Measurements from ENCODE around the gene FAM13C.

Gene FAM13C

DNA sequence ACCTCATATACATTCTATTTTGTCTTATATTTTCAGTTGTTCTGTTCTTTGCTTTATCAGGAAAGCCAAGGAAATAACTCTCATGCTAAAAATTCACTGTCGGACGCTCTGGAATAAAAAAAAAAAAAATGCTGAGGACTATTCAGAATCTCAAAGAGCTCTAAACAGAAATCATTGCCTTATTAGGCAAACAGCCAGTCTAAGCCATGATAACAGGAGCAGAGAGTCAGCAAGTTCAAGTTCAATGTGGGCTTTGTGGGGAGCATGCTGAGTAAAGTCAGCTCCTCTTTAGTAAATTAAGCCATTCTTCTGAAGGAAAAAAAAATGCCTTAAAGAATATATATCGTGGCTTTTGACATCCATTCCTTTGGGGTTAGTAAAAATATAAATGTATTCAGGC is 13.6 kb upstream of the FAM13C start:
- TF ChIP-seq POLR2A (IDR thresholded peaks at IDR 0.05; ENCODE audit: extremely low read depth, insufficient read length): no peak
- TF ChIP-seq, protein P1, sequence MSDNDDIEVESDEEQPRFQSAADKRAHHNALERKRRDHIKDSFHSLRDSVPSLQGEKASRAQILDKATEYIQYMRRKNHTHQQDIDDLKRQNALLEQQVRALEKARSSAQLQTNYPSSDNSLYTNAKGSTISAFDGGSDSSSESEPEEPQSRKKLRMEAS (IDR thresholded peaks at IDR 0.05; ENCODE audit: low read depth, low read length): no peak
- TF ChIP-seq MYC (IDR thresholded peaks at IDR 0.05; ENCODE audit: low read depth, low read length): no peak
- TF ChIP-seq, protein P2, sequence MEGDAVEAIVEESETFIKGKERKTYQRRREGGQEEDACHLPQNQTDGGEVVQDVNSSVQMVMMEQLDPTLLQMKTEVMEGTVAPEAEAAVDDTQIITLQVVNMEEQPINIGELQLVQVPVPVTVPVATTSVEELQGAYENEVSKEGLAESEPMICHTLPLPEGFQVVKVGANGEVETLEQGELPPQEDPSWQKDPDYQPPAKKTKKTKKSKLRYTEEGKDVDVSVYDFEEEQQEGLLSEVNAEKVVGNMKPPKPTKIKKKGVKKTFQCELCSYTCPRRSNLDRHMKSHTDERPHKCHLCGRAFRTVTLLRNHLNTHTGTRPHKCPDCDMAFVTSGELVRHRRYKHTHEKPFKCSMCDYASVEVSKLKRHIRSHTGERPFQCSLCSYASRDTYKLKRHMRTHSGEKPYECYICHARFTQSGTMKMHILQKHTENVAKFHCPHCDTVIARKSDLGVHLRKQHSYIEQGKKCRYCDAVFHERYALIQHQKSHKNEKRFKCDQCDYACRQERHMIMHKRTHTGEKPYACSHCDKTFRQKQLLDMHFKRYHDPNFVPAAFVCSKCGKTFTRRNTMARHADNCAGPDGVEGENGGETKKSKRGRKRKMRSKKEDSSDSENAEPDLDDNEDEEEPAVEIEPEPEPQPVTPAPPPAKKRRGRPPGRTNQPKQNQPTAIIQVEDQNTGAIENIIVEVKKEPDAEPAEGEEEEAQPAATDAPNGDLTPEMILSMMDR (IDR thresholded peaks at IDR 0.05; ENCODE audit: low read depth, low read length): no peak
- DNase-seq (ENCODE audit: low read depth): no peak
- H3K4me3 ChIP-seq (ENCODE audit: low read depth, low read length): no peak overlapping the region

DNA sequence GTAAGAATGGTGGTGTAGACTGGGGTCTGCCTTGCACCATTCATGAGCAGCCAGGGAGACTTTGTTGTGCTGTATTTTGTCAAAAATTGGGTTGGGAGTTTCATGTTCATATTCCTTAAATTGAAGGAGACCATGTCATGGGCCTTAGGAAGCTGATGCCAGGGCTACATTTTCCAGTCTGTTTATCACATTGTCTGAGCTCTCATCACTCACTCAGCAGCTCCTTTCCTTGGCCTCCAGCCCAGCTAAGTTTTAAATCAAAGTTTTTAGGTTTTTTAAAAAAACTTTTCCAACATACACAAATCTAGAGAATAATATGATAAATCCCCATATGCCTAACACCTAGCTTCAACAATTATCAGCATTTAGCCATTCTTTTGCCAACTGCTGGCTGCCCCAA is 12.6 kb upstream of the FAM13C start:
- no peak overlapping the region for H3K4me3 ChIP-seq (ENCODE audit: low read depth, low read length)
- TF ChIP-seq, protein P2 (IDR thresholded peaks at IDR 0.05; ENCODE audit: low read depth, low read length): no peak
- TF ChIP-seq, protein P1 (IDR thresholded peaks at IDR 0.05; ENCODE audit: low read depth, low read length): no peak
- TF ChIP-seq POLR2A (IDR thresholded peaks at IDR 0.05; ENCODE audit: extremely low read depth, insufficient read length) (no peak), MYC (IDR thresholded peaks at IDR 0.05; ENCODE audit: low read depth, low read length) (no peak)
- no peak for DNase-seq (ENCODE audit: low read depth)

DNA sequence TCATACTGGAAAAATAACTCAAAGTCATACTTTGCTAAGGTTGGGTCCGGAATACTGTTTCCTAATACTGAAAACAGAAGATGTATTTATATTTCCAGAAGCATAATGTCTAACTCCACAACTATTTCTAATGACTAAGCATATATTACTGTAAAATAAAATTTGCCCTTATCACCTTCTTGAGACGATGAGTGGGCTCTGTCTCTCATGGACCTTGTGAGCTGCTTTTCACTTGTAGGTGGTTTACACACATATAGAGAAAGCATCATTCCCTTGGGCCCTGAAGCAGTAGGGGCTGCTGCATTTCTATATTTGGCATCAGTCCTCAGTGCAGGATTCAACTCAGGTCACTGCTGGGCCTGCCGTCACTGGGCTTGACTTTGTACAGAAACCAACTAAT is 10.7 kb upstream of the FAM13C start:
- no peak overlapping the region for H3K4me3 ChIP-seq (ENCODE audit: low read depth, low read length)
- TF ChIP-seq POLR2A (IDR thresholded peaks at IDR 0.05; ENCODE audit: extremely low read depth, insufficient read length) (no peak), MYC (IDR thresholded peaks at IDR 0.05; ENCODE audit: low read depth, low read length) (no peak)
- TF ChIP-seq, protein P2 (IDR thresholded peaks at IDR 0.05; ENCODE audit: low read depth, low read length): no peak
- TF ChIP-seq, protein P1 (IDR thresholded peaks at IDR 0.05; ENCODE audit: low read depth, low read length): no peak
- DNase-seq (ENCODE audit: low read depth): no peak

DNA sequence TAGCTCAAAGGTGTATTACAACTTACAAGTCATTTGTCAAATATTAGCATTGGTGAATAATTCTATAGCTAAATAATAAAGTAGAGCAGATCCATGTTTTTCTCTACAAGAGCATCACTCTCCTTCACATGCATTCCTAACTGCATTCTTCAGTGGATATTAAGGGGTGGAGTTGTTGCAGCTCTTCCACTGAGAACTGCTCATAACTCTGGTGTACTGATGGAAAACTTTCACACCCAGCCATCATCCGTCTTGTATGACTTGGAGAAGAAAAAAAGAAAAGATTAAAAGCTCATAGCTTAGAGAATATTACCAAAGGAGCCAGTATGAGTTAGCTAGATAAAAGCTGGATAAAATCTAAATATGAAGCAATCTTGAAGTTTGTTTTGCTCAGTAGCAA is 10.2 kb upstream of the FAM13C start:
- H3K4me3 ChIP-seq (ENCODE audit: low read depth, low read length): no peak overlapping the region
- no peak for TF ChIP-seq MYC (IDR thresholded peaks at IDR 0.05; ENCODE audit: low read depth, low read length)
- TF ChIP-seq POLR2A (IDR thresholded peaks at IDR 0.05; ENCODE audit: extremely low read depth, insufficient read length): no peak
- TF ChIP-seq, protein P1 (IDR thresholded peaks at IDR 0.05; ENCODE audit: low read depth, low read length): no peak
- TF ChIP-seq, protein P2 (IDR thresholded peaks at IDR 0.05; ENCODE audit: low read depth, low read length): no peak
- DNase-seq (ENCODE audit: low read depth): no peak

DNA sequence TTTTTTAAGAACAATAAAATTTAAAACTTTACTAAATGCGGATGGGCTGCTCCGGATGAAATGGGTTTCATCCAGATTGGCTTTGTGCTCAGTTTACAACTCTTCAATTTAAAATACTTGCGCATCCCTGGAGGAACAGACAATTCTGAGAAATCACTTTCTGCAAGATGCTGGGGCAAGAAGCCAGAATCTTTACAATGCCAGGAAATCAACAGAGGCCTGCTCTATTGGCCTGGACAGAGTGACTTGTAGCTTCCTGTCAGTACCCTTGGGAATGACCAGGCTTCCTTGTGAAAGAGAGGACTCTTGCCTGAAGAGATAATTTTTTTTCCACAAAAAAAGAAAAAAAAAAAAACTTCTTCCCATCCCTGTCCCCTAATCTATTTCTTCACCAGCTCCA is 3.9 kb upstream of the FAM13C start:
- no peak overlapping the region for H3K4me3 ChIP-seq (ENCODE audit: low read depth, low read length)
- TF ChIP-seq POLR2A (IDR thresholded peaks at IDR 0.05; ENCODE audit: extremely low read depth, insufficient read length): no peak
- TF ChIP-seq, protein P1 (IDR thresholded peaks at IDR 0.05; ENCODE audit: low read depth, low read length): no peak
- DNase-seq (ENCODE audit: low read depth): no peak

DNA sequence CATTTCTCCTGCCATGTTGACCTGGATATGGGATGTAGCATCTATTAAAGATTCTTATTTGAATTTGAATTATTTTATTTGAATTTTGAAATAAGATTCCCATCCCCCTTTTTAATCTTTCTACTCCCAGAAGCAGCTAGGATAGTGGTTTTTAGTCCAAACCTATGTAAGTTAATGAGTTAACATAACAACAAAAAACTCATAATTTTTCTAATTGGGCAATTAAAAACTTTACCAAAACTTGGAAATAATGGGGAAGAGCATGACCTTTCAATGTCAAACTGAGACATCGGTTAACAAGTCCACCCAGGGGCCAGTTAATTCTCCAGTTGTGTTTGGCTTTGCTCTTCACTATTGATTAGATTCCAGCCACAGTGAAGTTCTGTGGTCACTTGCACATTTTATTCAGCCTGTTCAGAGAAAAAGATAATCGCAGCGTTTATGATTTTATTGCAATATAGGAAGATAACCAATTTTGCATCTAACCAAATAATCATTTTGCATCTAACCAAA is 1.2 kb upstream of the FAM13C start:
- H3K4me3 ChIP-seq (ENCODE audit: low read depth, low read length): no peak overlapping the region
- TF ChIP-seq POLR2A (IDR thresholded peaks at IDR 0.05; ENCODE audit: extremely low read depth, insufficient read length) (no peak), MYC (IDR thresholded peaks at IDR 0.05; ENCODE audit: low read depth, low read length) (no peak)
- TF ChIP-seq, protein P1 (IDR thresholded peaks at IDR 0.05; ENCODE audit: low read depth, low read length): no peak
- TF ChIP-seq, protein P2 (IDR thresholded peaks at IDR 0.05; ENCODE audit: low read depth, low read length): no peak
- no peak for DNase-seq (ENCODE audit: low read depth)

All from NB4 (cell line).